Measurements from ENCODE around the gene PTTG1IP2.

Gene PTTG1IP2

DNA sequence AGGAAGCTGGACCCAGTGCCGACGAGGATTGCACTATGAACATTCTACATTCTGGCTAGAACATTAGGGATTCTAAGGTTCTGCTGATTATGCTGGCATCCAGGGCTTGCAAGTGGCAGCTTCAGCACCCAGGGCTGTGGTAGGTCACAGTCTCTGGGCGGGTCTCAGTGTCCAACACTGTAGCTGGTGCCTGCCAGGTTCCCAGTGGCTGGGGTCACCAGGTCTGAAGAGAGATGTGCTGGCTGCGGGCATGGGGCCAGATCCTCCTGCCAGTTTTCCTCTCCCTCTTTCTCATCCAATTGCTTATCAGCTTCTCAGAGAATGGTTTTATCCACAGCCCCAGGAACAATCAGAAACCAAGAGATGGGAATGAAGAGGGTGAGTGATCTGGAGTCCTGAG is at the start of gene PTTG1IP2:
PTTG1IP2 (plus strand) TSS at position 86 of the 400 bp plus-strand sequence; CDS start at position 234, 148 bp downstream.
- peaks cover 5% of the 10 kb centered on the region for H3K36me3 Mint-ChIP-seq (ENCODE audit: low read depth)
- DNase-seq: no peak
- peaks cover 10% of the 10 kb centered on the region for H3K9me3 Mint-ChIP-seq
- H3K4me1 Mint-ChIP-seq: no peaks in the 10 kb centered on the region
- no peak within 1 kb of the TSS for H3K27ac Mint-ChIP-seq
- H3K4me3 Mint-ChIP-seq: no peak within 1 kb of the TSS
- no peak for ATAC-seq
- peaks cover 3% of the 10 kb centered on the region for H3K27me3 Mint-ChIP-seq

DNA sequence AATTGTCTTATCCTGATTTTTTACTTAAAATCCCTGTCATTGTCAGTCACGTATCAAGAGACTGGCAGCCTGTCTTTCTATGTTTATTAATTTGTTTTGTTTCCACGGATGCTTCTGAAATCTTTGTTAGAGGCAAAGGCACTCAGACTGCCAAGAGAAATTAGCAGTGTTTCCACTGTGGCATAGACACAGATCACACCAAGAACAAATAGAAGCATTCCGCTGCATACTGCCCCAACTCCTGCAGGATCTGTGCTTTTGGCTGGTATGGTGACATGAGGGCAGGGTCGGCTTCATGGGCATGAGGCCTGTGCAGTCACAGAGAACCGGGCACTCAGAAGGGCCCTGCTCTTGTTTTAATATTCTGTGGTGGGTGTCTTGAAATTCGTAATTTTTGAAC is 47.8 kb upstream of the PTTG1IP2 start:
- H3K27ac Mint-ChIP-seq: no peak overlapping the region
- no peak for ATAC-seq
- no peaks in the 10 kb centered on the region for H3K9me3 Mint-ChIP-seq
- H3K4me3 Mint-ChIP-seq: no peak overlapping the region
- no peak for DNase-seq
- peaks cover 2% of the 10 kb centered on the region for H3K27me3 Mint-ChIP-seq
- H3K4me1 Mint-ChIP-seq: peaks cover 19% of the 10 kb centered on the region
- H3K36me3 Mint-ChIP-seq (ENCODE audit: low read depth): no peaks in the 10 kb centered on the region

DNA sequence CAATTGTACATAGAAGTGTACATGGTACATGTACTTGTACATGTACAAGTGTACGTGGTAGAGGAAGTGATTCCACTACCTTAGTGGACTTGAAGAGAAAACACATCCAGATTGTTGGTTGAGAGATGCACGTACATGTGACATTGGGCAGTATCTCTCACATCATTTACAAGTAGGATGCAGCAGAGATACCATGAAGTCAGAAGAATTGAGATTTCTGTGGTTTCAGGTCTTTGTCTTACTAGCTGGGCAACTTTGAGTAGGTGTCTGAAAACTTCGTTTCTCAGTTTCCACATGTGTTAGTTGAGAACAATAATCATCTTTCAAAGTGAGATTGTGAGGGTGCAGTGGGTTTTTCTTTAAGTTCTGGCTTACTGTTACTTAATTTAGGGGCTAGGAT is 44.7 kb upstream of the PTTG1IP2 start:
- H3K27ac Mint-ChIP-seq: peak overlapping the region; percentile 57
- H3K9me3 Mint-ChIP-seq: no peaks in the 10 kb centered on the region
- H3K27me3 Mint-ChIP-seq: peaks cover 5% of the 10 kb centered on the region
- H3K4me1 Mint-ChIP-seq: peaks cover 19% of the 10 kb centered on the region
- ATAC-seq (peak; percentile 83), DNase-seq (no peak)
- no peak overlapping the region for H3K4me3 Mint-ChIP-seq
- no peaks in the 10 kb centered on the region for H3K36me3 Mint-ChIP-seq (ENCODE audit: low read depth)

DNA sequence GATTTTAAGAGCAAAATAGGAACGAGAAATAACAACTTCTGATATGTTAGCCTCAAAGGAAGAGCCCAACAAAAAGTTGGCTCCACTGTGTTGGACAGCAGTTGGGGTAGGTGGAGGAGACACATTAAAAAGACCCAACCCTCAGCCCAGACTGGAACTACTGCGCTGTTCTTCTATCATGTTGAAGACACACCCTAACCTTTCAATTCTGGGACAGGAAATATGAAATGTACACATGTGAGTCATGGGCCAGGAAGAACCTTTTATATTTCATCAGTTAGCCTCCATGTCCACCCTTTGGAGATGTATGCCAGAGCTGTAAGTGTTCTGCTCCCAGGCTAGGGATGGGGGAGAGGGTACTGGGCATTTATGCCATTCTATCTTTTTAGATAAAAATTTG is 44.1 kb upstream of the PTTG1IP2 start:
- Mint-ChIP-seq H3K4me1 (peaks cover 19% of the 10 kb centered on the region), H3K27me3 (peaks cover 5% of the 10 kb centered on the region), H3K27ac (peak overlapping the region; percentile 57), H3K4me3 (no peak overlapping the region), H3K9me3 (no peaks in the 10 kb centered on the region), H3K36me3 (ENCODE audit: low read depth) (no peaks in the 10 kb centered on the region)
- ATAC-seq: peak; percentile 77
- DNase-seq: no peak

DNA sequence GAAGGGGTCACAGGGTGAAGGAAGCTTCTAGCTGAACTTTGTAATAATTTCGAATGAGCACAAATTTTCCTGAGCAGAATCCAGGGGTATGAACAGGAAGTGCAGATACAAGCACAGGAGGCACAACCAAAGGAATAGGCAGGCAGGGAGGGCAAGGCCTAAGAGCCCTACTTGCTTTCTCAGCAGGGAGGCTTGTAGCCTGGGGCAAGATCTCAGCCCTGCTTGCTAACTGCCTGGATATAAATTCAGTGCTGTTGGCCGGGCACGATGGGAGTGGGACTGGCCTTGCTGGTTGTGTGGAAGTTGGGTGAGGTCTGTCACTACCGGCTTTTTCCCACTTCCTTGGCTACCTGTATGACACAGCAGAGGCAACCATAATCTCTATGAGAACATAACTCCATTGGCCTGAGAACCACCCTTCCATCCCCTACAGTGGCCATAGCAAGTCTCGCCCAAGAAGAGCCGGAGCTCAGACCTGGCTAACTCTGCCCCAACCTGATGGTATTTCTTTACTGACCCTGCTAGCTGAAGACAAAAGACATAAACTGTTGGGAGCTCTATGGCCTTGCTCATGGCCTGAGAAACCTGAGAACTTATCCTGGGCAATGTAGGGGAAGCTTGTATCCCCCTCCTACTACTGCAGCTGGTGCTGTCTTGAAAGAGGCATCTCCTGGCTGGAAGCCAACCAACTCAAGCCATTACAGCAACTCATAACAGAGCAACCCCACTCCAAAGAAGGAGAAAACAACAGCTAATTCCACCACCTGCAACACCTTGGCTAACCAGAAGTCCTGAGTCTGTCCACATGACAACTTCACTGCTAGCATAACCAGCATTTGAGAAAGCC is 38.6 kb upstream of the PTTG1IP2 start:
- Mint-ChIP-seq H3K36me3 (ENCODE audit: low read depth) (no peaks in the 10 kb centered on the region), H3K27ac (no peak overlapping the region), H3K4me1 (peaks cover under 1% of the 10 kb centered on the region), H3K4me3 (no peak overlapping the region), H3K27me3 (peaks cover 11% of the 10 kb centered on the region), H3K9me3 (no peaks in the 10 kb centered on the region)
- ATAC-seq: no peak
- no peak for DNase-seq

DNA sequence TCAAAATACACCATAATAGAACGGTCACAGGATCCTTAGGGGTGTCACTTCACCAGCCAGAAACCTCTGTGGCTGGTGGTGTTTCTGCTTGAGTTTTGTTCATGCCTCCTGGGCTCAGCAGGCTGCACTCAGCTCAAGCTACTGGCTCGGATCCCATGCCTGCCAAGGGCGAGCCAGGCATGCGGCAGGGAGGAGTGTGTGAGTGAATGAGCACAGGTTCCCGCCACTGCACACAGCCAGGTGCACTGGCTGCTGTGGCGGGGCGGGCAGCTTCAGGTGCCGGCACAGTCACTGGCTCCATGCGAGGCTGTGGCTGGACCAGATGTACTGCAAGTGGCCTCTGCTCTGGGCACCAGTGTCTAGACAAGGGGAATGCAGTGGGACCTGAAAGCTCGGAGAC is 36.7 kb upstream of the PTTG1IP2 start:
- Mint-ChIP-seq H3K27me3 (peaks cover 15% of the 10 kb centered on the region), H3K4me3 (no peak overlapping the region), H3K27ac (no peak overlapping the region), H3K4me1 (no peaks in the 10 kb centered on the region), H3K9me3 (peaks cover 2% of the 10 kb centered on the region), H3K36me3 (ENCODE audit: low read depth) (no peaks in the 10 kb centered on the region)
- ATAC-seq (no peak), DNase-seq (no peak)

DNA sequence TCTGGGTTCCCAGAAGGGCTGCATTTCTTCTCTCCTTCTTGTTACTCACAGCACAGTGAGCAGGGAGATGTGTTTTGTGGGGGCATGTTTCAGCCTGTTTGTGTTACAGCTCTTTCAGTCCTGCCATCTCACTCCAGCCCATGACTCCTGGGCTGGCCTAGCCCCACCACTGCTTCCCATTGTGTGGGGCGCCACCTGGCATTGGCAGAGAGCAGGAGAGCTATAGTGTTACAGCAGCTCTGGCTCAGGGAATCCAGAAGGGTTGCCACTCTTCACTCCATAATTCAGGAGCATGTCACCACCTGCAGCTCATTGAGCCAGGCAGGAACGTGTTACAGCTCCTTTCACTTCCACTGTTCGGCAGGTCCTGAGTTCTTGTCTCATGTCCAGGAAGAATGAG is 36.2 kb upstream of the PTTG1IP2 start:
- Mint-ChIP-seq H3K4me1 (no peaks in the 10 kb centered on the region), H3K36me3 (ENCODE audit: low read depth) (no peaks in the 10 kb centered on the region), H3K9me3 (peaks cover 4% of the 10 kb centered on the region), H3K27ac (no peak overlapping the region), H3K27me3 (peaks cover 16% of the 10 kb centered on the region), H3K4me3 (no peak overlapping the region)
- ATAC-seq (no peak), DNase-seq (no peak)

DNA sequence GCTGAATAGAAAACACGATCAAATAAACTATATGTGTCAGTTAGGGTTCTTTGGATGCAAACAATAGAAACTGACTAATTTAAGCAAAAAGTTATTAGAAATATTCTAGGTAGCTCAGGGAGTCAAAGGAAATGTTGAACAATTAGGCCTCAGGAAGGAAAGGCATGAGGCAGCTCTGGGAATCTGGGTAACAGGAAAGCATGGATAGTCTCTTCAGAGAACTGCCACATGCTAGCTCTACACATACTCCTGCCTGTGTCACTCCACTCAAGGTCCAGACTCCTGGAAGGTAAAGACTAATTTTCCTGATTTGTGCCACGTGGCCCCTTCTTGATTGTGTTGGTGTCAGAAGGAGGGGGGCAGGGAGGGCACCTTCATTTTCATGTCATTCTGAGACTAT is 23.8 kb upstream of the PTTG1IP2 start:
- Mint-ChIP-seq H3K36me3 (ENCODE audit: low read depth) (no peaks in the 10 kb centered on the region), H3K4me1 (no peaks in the 10 kb centered on the region), H3K27ac (no peak overlapping the region), H3K27me3 (peaks cover 12% of the 10 kb centered on the region), H3K9me3 (no peaks in the 10 kb centered on the region), H3K4me3 (no peak overlapping the region)
- DNase-seq: no peak
- ATAC-seq: no peak

DNA sequence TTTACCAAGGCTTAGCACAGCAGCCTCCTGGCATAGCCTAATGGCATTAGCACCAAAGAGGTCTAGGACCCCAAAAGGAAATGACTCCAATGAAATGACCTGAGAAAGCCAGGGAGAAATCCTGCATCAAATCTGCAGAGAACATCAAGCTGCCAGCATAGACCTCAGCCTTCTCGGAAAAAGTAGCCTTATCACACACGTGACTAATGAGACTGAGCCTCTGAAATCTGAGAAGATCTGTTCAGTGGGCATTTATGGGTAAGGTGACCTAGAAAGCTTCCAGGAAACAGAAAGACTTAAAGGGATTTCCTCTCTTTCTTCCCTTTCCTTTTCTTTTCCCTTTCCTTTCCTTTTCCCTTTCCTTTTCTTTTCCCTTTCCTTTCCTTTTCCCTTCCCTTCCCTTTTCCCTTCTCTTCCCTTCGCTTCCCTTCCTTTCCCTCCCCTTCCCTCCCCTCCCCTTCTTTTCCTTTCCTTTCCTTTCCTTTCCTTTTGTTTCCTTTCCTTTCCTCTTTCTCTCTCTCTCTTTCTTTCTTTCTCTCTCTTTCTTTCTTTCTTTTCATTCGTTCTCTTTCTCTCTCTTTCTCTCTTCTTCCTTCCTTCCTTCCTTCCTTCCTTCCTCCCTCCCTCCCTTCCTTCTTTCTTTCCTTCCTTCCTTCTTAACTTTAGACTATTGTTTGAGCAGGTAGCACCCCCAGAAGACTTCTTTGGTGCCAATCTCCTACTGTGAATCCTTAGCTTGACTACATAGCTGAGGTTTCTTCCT is 23.1 kb upstream of the PTTG1IP2 start:
- ATAC-seq (no peak), DNase-seq (no peak)
- H3K9me3 Mint-ChIP-seq: no peaks in the 10 kb centered on the region
- no peak overlapping the region for H3K27ac Mint-ChIP-seq
- H3K36me3 Mint-ChIP-seq (ENCODE audit: low read depth): no peaks in the 10 kb centered on the region
- H3K27me3 Mint-ChIP-seq: peaks cover 12% of the 10 kb centered on the region
- H3K4me3 Mint-ChIP-seq: no peak overlapping the region
- H3K4me1 Mint-ChIP-seq: no peaks in the 10 kb centered on the region

DNA sequence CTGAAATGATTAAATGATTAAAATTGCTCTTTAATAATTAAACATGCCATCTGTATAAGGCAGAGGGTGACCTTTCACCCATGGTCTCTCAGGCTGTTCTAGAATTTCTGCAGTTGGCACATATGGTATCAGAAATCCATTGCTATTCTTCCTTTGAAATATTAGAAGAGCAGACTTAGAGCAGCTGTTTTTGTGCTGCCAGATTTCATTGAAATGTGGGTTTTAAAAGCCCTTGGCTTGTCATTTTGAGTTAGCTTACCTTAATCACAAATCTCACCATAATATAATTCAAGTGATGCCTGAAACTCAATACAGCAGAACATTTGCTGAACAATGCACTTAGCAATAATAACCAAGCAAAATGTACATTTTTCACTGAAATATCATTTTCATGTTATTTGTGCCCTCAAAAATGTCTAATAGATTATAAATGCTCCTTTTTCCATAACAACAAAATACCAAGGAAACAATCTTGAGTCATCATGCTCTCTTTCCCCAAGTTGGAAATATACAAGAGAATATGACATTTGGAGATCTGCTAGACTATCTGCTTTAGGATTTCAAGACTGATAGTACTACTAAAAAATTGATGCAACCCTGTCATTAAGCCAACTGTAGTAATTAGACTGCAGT is 16.1 kb upstream of the PTTG1IP2 start:
- H3K27me3 Mint-ChIP-seq: peaks cover 7% of the 10 kb centered on the region
- no peaks in the 10 kb centered on the region for H3K9me3 Mint-ChIP-seq
- peaks cover 5% of the 10 kb centered on the region for H3K4me1 Mint-ChIP-seq
- no peak overlapping the region for H3K4me3 Mint-ChIP-seq
- no peak overlapping the region for H3K27ac Mint-ChIP-seq
- DNase-seq (no peak), ATAC-seq (no peak)
- H3K36me3 Mint-ChIP-seq (ENCODE audit: low read depth): no peaks in the 10 kb centered on the region

DNA sequence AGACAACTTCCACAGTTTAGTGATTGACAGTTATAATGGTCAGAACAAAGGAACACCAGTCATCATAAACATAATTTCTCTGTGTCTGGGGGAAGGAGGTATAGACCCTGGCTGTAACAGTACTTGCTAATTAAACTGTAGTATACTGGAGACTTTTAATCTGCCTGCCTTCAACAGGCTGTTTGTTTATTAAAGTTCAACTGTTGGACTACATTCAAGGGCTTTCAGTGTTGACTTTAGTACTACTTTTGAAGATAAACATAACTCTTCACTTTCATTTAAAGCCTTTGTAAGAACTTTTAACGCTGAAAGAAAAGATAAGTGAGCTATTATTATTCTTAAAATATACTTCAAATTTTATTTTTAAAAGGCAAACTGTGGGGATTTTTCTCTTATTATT is 15.5 kb upstream of the PTTG1IP2 start:
- H3K36me3 Mint-ChIP-seq (ENCODE audit: low read depth): no peaks in the 10 kb centered on the region
- no peak for DNase-seq
- no peak overlapping the region for H3K4me3 Mint-ChIP-seq
- no peak for ATAC-seq
- H3K4me1 Mint-ChIP-seq: peaks cover 5% of the 10 kb centered on the region
- peaks cover 7% of the 10 kb centered on the region for H3K27me3 Mint-ChIP-seq
- H3K27ac Mint-ChIP-seq: no peak overlapping the region
- no peaks in the 10 kb centered on the region for H3K9me3 Mint-ChIP-seq

DNA sequence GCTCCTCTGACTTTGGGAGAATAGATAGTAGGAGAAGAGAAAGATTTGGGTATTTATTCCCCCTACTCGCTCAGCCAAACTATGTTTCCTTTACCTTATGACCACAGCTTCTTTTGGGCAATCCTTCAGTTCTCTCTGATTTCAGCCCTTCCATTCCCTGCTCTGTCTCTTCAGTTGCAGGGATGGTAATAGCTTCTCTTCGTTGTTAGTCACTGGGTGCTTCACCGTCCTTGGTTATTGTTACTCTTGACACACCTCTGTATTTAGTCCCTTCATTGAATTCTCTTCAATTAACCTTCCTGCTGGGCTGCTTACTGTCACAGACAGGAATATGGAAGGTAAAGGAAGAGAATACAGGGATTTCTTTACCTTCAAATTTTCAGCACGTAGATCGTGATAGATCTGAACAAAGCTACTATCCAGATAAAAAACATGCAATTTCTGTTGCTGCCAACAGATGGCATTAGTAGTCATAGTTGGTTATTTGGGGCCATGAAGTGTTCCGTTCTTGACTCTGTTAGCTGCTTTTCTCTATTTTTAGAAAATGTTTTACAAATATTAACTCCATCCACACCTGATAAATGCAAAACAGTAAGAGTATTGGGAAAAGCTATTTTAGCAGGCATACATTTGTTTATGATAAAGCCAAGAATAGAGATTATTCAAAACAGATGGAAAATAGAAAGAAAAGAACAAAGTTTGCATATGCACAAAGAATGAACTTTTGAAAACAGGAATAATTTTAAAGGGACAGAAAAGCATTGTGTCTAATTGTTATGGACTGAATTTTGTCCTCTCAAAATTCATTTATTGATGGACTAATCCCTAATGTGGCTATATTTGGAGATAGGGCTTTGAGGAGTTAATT is 14.0 kb upstream of the PTTG1IP2 start:
- Mint-ChIP-seq H3K27ac (no peak overlapping the region), H3K4me3 (no peak overlapping the region)
- ATAC-seq: peak; percentile 49

DNA sequence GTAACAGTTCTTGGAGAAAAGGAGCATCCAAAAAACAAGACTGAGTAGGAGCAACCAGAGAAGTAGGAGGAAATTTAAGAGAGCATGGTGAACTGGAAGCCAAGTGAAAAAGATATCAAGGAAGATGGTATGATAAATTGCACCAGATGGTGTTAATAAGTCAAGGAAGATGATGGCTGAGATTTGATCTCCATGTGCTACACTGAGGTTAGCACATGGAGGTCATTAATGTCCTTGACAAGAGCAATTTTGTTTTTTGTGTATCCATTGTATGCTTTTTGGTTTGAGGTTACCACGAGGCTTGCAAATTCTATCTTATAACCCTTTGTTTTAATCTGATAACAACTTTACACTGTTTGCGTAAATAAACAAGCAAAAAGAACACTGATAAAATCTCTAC is 11.3 kb upstream of the PTTG1IP2 start:
- Mint-ChIP-seq H3K27ac (no peak overlapping the region), H3K4me3 (no peak overlapping the region), H3K27me3 (peaks cover 7% of the 10 kb centered on the region), H3K36me3 (ENCODE audit: low read depth) (no peaks in the 10 kb centered on the region), H3K9me3 (no peaks in the 10 kb centered on the region), H3K4me1 (peaks cover 6% of the 10 kb centered on the region)
- DNase-seq (no peak), ATAC-seq (no peak)

More for the DNA sequence above, 14.0 kb upstream of the PTTG1IP2 start:
- H3K36me3 Mint-ChIP-seq (ENCODE audit: low read depth): no peaks in the 10 kb centered on the region
- peaks cover 7% of the 10 kb centered on the region for H3K27me3 Mint-ChIP-seq
- peaks cover 5% of the 10 kb centered on the region for H3K4me1 Mint-ChIP-seq
- no peak for DNase-seq
- H3K9me3 Mint-ChIP-seq: no peaks in the 10 kb centered on the region

DNA sequence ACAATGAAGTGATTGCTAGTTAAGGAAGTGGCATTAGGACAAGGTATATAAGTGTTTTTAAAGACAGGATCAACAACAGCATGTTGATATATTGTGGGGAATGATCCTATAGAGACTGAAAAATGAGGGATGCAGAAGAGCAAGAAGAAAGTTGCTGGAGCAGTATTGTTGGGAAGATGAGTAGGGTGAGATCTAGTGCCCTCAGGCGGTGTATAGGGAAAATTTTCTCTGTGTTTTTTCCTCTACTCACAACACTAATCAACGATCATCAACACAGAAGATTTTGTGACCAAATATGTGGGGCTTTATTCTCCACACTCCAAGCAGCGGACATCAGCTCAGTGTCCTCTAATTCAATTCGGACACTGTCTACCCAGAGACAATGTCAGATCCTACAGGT is 9.6 kb upstream of the PTTG1IP2 start:
- H3K36me3 Mint-ChIP-seq (ENCODE audit: low read depth): peaks cover 6% of the 10 kb centered on the region
- no peak overlapping the region for H3K27ac Mint-ChIP-seq
- no peak overlapping the region for H3K4me3 Mint-ChIP-seq
- peaks cover 7% of the 10 kb centered on the region for H3K27me3 Mint-ChIP-seq
- peaks cover 10% of the 10 kb centered on the region for H3K9me3 Mint-ChIP-seq
- peaks cover 14% of the 10 kb centered on the region for H3K4me1 Mint-ChIP-seq
- DNase-seq: no peak
- ATAC-seq: no peak
